ENCODE results near the gene RARB.

The RARB gene

DNA sequence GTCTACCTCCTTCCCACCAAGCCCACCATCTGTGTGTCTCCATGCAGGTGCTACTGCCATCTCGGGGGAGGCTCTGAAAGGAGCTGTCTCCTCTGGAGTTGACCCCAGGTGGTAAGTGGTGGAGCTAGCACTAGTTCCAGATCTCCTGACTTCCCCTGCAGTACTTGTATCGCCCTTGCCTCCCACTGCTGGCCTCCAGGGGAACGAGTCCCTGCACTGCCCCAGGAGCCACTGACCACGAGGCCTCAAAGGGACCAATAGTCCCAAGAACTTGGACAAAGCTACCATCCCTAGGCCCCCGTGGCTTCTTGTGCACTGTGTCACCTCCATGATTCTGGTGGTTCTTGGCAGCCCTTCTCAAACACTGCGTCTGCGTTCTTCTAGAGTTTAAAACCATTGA lies 137.7 kb downstream of the RARB start:
- Histone ChIP-seq H3K27ac (no peak overlapping the region), H3K4me3 (no peak overlapping the region)
- no peak for DNase-seq (ENCODE audit: low spot score)
- TF ChIP-seq, protein P1, sequence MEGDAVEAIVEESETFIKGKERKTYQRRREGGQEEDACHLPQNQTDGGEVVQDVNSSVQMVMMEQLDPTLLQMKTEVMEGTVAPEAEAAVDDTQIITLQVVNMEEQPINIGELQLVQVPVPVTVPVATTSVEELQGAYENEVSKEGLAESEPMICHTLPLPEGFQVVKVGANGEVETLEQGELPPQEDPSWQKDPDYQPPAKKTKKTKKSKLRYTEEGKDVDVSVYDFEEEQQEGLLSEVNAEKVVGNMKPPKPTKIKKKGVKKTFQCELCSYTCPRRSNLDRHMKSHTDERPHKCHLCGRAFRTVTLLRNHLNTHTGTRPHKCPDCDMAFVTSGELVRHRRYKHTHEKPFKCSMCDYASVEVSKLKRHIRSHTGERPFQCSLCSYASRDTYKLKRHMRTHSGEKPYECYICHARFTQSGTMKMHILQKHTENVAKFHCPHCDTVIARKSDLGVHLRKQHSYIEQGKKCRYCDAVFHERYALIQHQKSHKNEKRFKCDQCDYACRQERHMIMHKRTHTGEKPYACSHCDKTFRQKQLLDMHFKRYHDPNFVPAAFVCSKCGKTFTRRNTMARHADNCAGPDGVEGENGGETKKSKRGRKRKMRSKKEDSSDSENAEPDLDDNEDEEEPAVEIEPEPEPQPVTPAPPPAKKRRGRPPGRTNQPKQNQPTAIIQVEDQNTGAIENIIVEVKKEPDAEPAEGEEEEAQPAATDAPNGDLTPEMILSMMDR (IDR thresholded peaks at IDR 0.05): no peak

DNA sequence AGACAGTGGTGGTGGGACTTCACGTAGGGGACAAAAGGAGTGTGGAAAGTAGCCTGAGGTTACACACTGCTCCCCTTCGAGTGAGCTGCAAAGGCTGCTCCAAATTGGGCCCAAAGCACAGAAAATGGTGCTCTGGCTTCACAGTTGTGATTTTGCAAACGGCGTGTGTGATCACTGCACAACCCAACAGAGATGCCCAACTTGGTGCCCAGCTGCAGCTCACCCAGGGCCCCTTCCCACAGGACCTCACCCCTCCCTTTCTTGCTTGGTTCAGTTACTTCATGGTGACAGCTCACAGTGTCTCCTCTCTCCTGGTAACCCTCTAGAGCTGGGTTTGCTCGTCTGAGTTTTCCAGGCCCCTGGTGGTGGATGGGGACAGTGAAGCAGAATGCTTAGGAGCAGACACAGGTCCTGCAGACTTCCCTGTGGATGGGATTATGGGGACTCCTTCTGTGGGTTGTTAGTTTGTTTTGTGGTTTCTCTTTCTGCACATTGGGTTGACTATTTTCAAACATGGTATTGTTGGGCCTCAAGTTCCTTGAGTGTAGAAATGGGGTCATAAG lies 138.4 kb downstream of the RARB start:
- TF ChIP-seq, protein P1 (IDR thresholded peaks at IDR 0.05): no peak
- no peak overlapping the region for H3K4me3 ChIP-seq
- H3K27ac ChIP-seq: no peak overlapping the region
- DNase-seq (ENCODE audit: low spot score): no peak

DNA sequence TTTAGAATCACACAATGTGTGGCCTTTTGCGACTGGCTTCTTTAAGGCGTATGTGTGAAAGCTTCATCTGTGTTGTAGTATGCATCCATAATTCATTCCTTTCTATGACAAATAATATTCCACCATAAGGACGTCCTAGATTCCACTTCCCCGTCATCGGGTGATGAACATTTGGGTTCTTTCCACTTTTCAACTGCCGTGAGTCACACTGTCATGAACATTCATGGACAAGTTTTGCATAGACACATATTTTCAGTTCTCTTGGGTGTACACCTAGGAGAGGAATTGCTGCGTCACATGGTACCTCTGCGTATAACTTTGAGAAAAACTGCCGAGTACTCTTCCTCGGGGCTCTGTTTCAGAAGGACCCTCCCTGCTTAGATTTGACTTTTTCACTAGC lies 139.3 kb downstream of the RARB start:
- H3K27ac ChIP-seq: no peak overlapping the region
- DNase-seq (ENCODE audit: low spot score): no peak
- no peak overlapping the region for H3K4me3 ChIP-seq
- TF ChIP-seq, protein P1 (IDR thresholded peaks at IDR 0.05): no peak

DNA sequence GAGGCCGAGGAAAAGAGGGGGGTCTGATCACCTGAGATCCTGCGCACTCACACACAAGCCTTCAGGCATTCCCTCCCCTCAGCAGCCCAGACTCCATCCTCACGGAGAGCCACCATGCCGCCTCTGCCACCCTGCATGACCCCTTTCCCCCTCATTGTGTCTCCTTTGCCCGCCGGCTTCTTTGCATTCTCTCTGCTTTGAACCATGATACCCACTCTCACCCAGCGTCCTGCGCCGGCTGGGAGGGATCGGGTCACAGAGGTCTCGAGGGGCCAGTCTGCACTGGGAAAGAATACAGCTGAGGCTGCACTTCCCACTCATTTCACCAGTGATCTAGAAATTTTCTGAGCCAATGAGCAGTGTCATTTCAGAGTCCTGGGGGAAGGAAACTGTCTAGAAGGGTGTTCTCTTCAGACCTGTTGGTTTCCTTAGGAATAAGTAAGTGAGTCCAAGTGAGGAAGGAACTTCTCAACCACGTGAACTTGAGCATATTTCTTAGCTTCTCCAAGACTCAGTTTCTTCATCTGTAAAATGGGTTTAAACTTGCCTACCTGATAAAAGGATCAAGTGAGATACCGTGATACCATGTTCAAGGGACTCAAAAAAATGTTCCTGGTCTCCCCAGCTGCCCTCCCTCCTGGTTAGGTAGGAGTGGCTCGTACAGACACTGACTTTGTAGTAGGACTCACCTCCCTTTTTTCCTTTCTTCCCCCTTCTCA lies 139.9 kb downstream of the RARB start:
- no peak for DNase-seq (ENCODE audit: low spot score)
- no peak overlapping the region for H3K27ac ChIP-seq
- H3K4me3 ChIP-seq: no peak overlapping the region
- TF ChIP-seq, protein P1 (IDR thresholded peaks at IDR 0.05): no peak

DNA sequence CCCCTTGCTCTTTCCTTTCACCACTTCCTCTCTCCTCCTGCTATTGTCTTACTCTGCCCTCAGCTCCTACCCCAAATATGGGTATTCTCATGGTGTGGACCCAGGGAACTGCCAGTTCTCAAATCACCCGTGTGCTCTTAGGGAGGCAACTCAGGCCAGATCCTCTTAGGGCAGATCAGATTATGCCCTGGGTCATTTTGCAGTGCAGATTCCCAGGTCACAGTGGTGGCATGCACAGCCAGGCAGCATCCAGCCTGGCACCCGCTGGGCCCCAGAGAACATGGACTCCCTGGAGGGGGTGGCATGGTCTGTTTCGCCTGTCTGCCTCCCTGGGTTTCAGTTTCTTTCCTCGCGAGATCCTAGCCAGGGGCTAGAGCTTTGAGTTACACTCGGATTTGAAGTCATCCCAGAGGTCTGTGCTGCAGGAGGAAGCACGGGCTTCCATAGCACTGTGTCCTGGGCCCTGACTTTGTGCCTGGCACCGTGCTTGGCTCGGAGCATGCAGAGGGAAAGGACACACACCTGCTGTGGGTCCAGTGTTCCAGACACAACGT lies 140.5 kb downstream of the RARB start:
- Histone ChIP-seq H3K27ac (no peak overlapping the region), H3K4me3 (no peak overlapping the region)
- TF ChIP-seq, protein P1 (IDR thresholded peaks at IDR 0.05): no peak
- DNase-seq (ENCODE audit: low spot score): no peak

DNA sequence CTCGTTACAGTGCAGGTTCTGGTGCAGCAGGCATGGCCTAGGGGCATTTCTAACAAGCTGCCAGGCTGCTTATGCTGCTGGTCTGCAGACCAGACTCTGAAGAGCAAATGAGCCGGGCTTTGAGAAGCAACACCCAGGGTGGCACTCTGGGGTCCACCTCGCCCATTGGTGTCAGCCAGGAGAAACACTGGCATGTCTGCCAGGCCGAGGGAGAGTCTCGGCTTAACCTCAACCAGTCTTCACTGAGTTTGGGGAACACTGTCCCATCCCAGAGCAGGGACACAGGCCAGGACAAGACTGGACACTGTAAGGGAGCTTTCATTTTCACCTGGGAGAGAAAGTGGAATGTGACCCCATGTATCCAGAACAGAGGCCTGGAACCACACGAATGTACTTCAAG lies 143.2 kb downstream of the RARB start:
- no peak overlapping the region for H3K4me3 ChIP-seq

More for the DNA sequence above, 143.2 kb downstream of the RARB start:
- DNase-seq (ENCODE audit: low spot score): no peak
- H3K27ac ChIP-seq: no peak overlapping the region
- TF ChIP-seq, protein P1 (IDR thresholded peaks at IDR 0.05): no peak

All from coronary artery (tissue), 2 donors.